ENCODE data around the gene CTDSPL.

CTDSPL gene

GRCh38 chr3:37988931-37989525, 127.3 kb downstream of the CTDSPL start:
- DNase-seq (ENCODE audit: low read depth) = no peak

- DNase-seq (ENCODE audit: low read depth) = no peak
Observed at GRCh38 chr3:37989821-37990480, 128.3 kb downstream of the CTDSPL start.

- no peak for DNase-seq (ENCODE audit: low read depth)
Observed at GRCh38 chr3:37990527-37990926, 128.8 kb downstream of the CTDSPL start, which contains the start of gene VILL. Gene VILL, plus strand, starts transcription at chr3:37990786. Its CDS starts 2,887 bp downstream, at chr3:37993673.

GRCh38 chr3:37991109-37991508, 129.4 kb downstream of the CTDSPL start:
- no peak for DNase-seq (ENCODE audit: low read depth)

- DNase-seq (ENCODE audit: low read depth) = no peak
Observed at GRCh38 chr3:37991823-37992222, 130.1 kb downstream of the CTDSPL start.

- no peak for DNase-seq (ENCODE audit: low read depth)
Observed at GRCh38 chr3:37992271-37993066, 130.8 kb downstream of the CTDSPL start.

- no peak for DNase-seq (ENCODE audit: low read depth)
Observed at GRCh38 chr3:37993067-37993455, 131.4 kb downstream of the CTDSPL start.

GRCh38 chr3:37993460-37993819, 131.8 kb downstream of the CTDSPL start:
- DNase-seq (ENCODE audit: low read depth) = no peak

- peak; percentile 50 for DNase-seq (ENCODE audit: low read depth)
Observed at GRCh38 chr3:37993820-37994638, 132.3 kb downstream of the CTDSPL start.

- DNase-seq (ENCODE audit: low read depth) = no peak
Observed at GRCh38 chr3:37994639-37994972, 132.9 kb downstream of the CTDSPL start.

GRCh38 chr3:37995652-37996641, 134.3 kb downstream of the CTDSPL start:
- DNase-seq (ENCODE audit: low read depth) = no peak

GRCh38 chr3:37996785-37997301, 135.2 kb downstream of the CTDSPL start:
- peak; percentile 32 for DNase-seq (ENCODE audit: low read depth)

- no peak for DNase-seq (ENCODE audit: low read depth)
Observed at GRCh38 chr3:37997342-37997741, 135.7 kb downstream of the CTDSPL start.

GRCh38 chr3:37997791-37998370, 136.2 kb downstream of the CTDSPL start:
- no peak for DNase-seq (ENCODE audit: low read depth)

GRCh38 chr3:37999836-38000235, 138.2 kb downstream of the CTDSPL start:
- no peak for DNase-seq (ENCODE audit: low read depth)

GRCh38 chr3:38000242-38000916, 138.7 kb downstream of the CTDSPL start:
- DNase-seq (ENCODE audit: low read depth) = no peak

GRCh38 chr3:38000965-38001455, 139.3 kb downstream of the CTDSPL start:
- no peak for DNase-seq (ENCODE audit: low read depth)

GRCh38 chr3:38001456-38002081, 139.9 kb downstream of the CTDSPL start:
- no peak for DNase-seq (ENCODE audit: low read depth)

- no peak for DNase-seq (ENCODE audit: low read depth)
Observed at GRCh38 chr3:38002291-38002876, 140.7 kb downstream of the CTDSPL start.
